Measurements from ENCODE around the gene CST9L. TPM values are rescaled to one million over a fixed set of nuclear protein-coding genes. Genes with fewer than 3 reads are reported as not detected.

CST9L gene
- total and polyA plus RNA-seq, 2 of the 13 experiments (the other 11 are each of a cell fraction or from before 2014, with no cell fraction given), result 0.15 TPM; not detected in 1

DNA sequence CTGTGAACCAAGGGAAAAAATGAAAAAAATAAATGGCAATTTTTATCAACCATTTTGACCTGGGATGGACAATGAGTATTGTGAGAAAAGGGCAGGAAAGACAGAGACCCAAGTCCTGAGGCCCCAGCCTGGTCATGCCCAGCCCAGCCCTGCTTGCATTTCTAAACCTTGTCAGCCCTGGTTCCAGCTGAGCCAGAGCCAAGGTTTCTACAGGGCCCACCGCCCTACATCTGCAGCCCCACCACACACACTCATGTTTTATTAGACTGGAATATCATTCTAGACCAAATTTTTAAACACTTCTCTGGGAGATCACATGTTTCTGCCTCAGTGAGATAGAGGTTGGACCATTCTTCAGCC is 667 bp upstream of the CST9L start:
- TF ChIP-seq GATA4 (IDR thresholded peaks at IDR 0.05; ENCODE audit: borderline replicate concordance, low read depth), result no peak
- H3K9ac ChIP-seq (ENCODE audit: insufficient read depth, low read depth, low read length), result no peak overlapping the region
- no peak overlapping the region for H3K4me3 ChIP-seq (replicated peaks in 1 of 3; ENCODE audit: insufficient read depth in 1 of 3, low read depth in 2 of 3, low read length in 3 of 3)
- H3K79me2 ChIP-seq (ENCODE audit: insufficient read depth, low read length), result no peaks in the 10 kb centered on the region
- no peaks in the 10 kb centered on the region for H4K20me1 ChIP-seq (ENCODE audit: insufficient read depth, low read length)
- H3K27ac ChIP-seq (ENCODE audit: extremely low read length, insufficient read depth, low read length), result no peak overlapping the region
- H3K36me3 ChIP-seq (replicated peaks in 1 of 2; ENCODE audit: control insufficient read depth in 1 of 2, insufficient read depth in 2 of 2, low read length in 2 of 2), result no peaks in the 10 kb centered on the region
- 33% methylated on average over 1 of the region's 1 CpG for WGBS (ENCODE audit: low lambda C conversion rate)
- ATAC-seq (no peak), FAIRE-seq (no peak), DNase-seq (ENCODE audit: low spot score) (no peak)
- H3K27me3 ChIP-seq (ENCODE audit: control insufficient read depth in 1 of 2, insufficient read depth in 2 of 2, low read length in 2 of 2), result peaks cover 0 to 7% of the 10 kb centered on the region in 2 experiments; a peak in 1 of 5 replicates
- no peaks in the 10 kb centered on the region for H3K9me3 ChIP-seq (ENCODE audit: low read length)
- in situ Hi-C loops (cut with HindIII; ENCODE audit: extremely low pct_ligation_motif_present, low pct_unique_long_range_greater_than_20kb), result no loop called here
- no peak overlapping the region for H2AFZ ChIP-seq (ENCODE audit: low read length)
- no TSS peak for BruUV-seq (replicated peaks)
- no peak overlapping the region for H3K4me2 ChIP-seq (ENCODE audit: low read depth, low read length)
- ChIA-PET POLR2A (no interaction called here), CTCF (ENCODE audit: low intra/inter-chr PET ratio, low total read pairs) (no interaction called here)
- peaks cover 7% of the 10 kb centered on the region; the same call in 1 of the 2 replicates for H3K4me1 ChIP-seq (ENCODE audit: insufficient read depth, low read length)
- intact Hi-C loops (cut with micrococcal nuclease; ENCODE audit: unreplicated experiment), result no loop called here

DNA sequence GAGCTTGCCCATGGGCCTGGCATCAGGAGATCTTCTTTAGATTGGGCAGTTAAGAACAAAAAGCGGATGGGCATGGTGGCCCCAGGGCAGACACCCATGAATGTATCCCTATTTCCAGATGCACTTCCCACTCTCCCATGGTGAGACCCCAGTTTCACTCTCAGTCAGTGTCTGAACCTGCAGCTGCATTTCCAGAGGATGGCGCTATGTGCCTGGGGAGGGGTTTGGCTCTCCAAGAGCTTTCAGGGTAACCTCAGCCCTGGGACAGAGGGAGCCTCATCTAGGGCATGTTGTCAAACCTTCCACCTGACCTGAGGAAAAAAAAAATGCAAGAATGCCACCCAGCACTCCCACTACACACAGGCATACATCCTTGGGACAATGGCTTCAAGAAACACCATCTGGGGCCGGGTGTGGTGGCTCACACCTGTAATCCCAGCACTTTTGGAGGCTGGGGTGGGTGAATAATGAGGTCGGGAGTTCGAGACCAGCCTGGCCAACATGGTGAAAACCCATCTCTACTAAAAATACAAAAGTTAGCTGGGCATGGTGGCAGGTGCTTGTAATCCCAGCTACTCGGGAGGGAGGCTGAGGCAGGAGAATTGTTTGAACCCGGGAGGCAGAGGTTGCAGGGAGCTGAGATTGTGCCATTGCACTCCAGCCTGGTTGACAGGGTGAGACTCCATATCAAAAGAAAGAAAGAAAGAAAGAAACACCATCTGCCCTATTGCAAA is 1.9 kb downstream of the CST9L start:
- Histone ChIP-seq H3K4me2 (ENCODE audit: low read depth, low read length) (peak overlapping the region; percentile 19; the same call in 1 of the 2 replicates), H3K36me3 (replicated peaks in 1 of 2; ENCODE audit: control insufficient read depth in 1 of 2, insufficient read depth in 2 of 2, low read length in 2 of 2) (no peaks in the 10 kb centered on the region), H2AFZ (ENCODE audit: low read length) (no peak overlapping the region), H3K79me2 (ENCODE audit: insufficient read depth, low read length) (no peaks in the 10 kb centered on the region), H3K9me3 (ENCODE audit: low read length) (peaks cover 15% of the 10 kb centered on the region), H3K27ac (ENCODE audit: extremely low read length, insufficient read depth, low read length) (no peak overlapping the region), H3K4me3 (replicated peaks in 1 of 3; ENCODE audit: insufficient read depth in 1 of 3, low read depth in 2 of 3, low read length in 3 of 3) (no peak overlapping the region), H3K4me1 (ENCODE audit: insufficient read depth, low read length) (peaks cover 7% of the 10 kb centered on the region; the same call in 1 of the 2 replicates), H3K9ac (ENCODE audit: insufficient read depth, low read depth, low read length) (no peak overlapping the region), H4K20me1 (ENCODE audit: insufficient read depth, low read length) (no peaks in the 10 kb centered on the region), H3K27me3 (ENCODE audit: control insufficient read depth in 1 of 2, insufficient read depth in 2 of 2, low read length in 2 of 2) (peaks cover 0 to 7% of the 10 kb centered on the region in 2 experiments; a peak in 1 of 5 replicates)
- FAIRE-seq (no peak), DNase-seq (ENCODE audit: low spot score) (no peak), ATAC-seq (peak; percentile 15; the same call in 1 of the 3 replicates)
- in situ Hi-C loops (cut with HindIII; ENCODE audit: extremely low pct_ligation_motif_present, low pct_unique_long_range_greater_than_20kb), result no loop called here
- intact Hi-C loops (cut with micrococcal nuclease; ENCODE audit: unreplicated experiment), result no loop called here
- WGBS (ENCODE audit: low lambda C conversion rate), result 26% methylated on average over 7 of the region's 7 CpGs
- ChIA-PET POLR2A (no interaction called here), CTCF (ENCODE audit: low intra/inter-chr PET ratio, low total read pairs) (no interaction called here)
- no TSS peak for BruUV-seq (replicated peaks)
- TF ChIP-seq FOXA3 (CRISPR knock-in tag; IDR thresholded peaks at IDR 0.05) (no peak), ISX (CRISPR knock-in tag; conservative IDR thresholded peaks at IDR 0.05) (no peak), HCFC1 (IDR thresholded peaks at IDR 0.05; ENCODE audit: low read depth, low read length) (no peak), STAG1 (CRISPR knock-in tag; IDR thresholded peaks at IDR 0.05) (peak; percentile 45), TBL1XR1 (IDR thresholded peaks at IDR 0.05; ENCODE audit: borderline replicate concordance, low read length, partially characterized antibody) (no peak)
- TF ChIP-seq, protein P1, sequence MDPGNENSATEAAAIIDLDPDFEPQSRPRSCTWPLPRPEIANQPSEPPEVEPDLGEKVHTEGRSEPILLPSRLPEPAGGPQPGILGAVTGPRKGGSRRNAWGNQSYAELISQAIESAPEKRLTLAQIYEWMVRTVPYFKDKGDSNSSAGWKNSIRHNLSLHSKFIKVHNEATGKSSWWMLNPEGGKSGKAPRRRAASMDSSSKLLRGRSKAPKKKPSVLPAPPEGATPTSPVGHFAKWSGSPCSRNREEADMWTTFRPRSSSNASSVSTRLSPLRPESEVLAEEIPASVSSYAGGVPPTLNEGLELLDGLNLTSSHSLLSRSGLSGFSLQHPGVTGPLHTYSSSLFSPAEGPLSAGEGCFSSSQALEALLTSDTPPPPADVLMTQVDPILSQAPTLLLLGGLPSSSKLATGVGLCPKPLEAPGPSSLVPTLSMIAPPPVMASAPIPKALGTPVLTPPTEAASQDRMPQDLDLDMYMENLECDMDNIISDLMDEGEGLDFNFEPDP (CRISPR knock-in tag; conservative IDR thresholded peaks at IDR 0.05), result 0 out of 2 replicates have a peak, but pooled peaks have one; percentile 57
- TF ChIP-seq, protein P2, sequence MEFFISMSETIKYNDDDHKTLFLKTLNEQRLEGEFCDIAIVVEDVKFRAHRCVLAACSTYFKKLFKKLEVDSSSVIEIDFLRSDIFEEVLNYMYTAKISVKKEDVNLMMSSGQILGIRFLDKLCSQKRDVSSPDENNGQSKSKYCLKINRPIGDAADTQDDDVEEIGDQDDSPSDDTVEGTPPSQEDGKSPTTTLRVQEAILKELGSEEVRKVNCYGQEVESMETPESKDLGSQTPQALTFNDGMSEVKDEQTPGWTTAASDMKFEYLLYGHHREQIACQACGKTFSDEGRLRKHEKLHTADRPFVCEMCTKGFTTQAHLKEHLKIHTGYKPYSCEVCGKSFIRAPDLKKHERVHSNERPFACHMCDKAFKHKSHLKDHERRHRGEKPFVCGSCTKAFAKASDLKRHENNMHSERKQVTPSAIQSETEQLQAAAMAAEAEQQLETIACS (CRISPR knock-in tag; IDR thresholded peaks at IDR 0.05), result no peak
- TF ChIP-seq, protein P3, sequence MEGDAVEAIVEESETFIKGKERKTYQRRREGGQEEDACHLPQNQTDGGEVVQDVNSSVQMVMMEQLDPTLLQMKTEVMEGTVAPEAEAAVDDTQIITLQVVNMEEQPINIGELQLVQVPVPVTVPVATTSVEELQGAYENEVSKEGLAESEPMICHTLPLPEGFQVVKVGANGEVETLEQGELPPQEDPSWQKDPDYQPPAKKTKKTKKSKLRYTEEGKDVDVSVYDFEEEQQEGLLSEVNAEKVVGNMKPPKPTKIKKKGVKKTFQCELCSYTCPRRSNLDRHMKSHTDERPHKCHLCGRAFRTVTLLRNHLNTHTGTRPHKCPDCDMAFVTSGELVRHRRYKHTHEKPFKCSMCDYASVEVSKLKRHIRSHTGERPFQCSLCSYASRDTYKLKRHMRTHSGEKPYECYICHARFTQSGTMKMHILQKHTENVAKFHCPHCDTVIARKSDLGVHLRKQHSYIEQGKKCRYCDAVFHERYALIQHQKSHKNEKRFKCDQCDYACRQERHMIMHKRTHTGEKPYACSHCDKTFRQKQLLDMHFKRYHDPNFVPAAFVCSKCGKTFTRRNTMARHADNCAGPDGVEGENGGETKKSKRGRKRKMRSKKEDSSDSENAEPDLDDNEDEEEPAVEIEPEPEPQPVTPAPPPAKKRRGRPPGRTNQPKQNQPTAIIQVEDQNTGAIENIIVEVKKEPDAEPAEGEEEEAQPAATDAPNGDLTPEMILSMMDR (CRISPR knock-in tag; IDR thresholded peaks at IDR 0.05), result peak; percentile 32; the same call in 1 of the 2 replicates
